Type B pancreatic cell (in vitro differentiated cells): ENCODE measurements around the gene PNMA6F. TPM values are rescaled to one million over a fixed set of nuclear protein-coding genes. Genes with fewer than 3 reads are reported as not detected.

Experiments used
- DNase-seq: peaks from one replicate; pipeline ENCODE4 v3.0.0; 2021; ENCODE audit warnings: mixed read lengths; ENCODE audit not compliant: unreplicated experiment; ENCODE audit errors: extremely low spot score
- H3K27ac Mint-ChIP-seq: 2 replicates; pipeline ENCODE4 v1.8.0; 2021; ENCODE audit warnings: mild to moderate bottlenecking, mixed read lengths
- H3K27me3 Mint-ChIP-seq: 2 replicates; pipeline ENCODE4 v1.8.0; 2021; ENCODE audit warnings: mixed read lengths
- H3K36me3 Mint-ChIP-seq: 2 replicates; pipeline ENCODE4 v1.8.0; 2021; ENCODE audit warnings: mixed read lengths
- H3K4me1 Mint-ChIP-seq: one replicate; pipeline ENCODE4 v1.8.0; 2021; ENCODE audit warnings: mixed read lengths; ENCODE audit not compliant: unreplicated experiment
- H3K4me3 Mint-ChIP-seq: 2 replicates; pipeline ENCODE4 v1.8.0; 2021; ENCODE audit warnings: mild to moderate bottlenecking, mixed read lengths
- H3K9me3 Mint-ChIP-seq: 2 replicates; pipeline ENCODE4 v1.8.0; 2021; ENCODE audit warnings: mixed read lengths
- total RNA-seq: library from RNA; stranded (reverse); gene quantifications from 2 replicates; pipeline ENCODE4 v1.2.1, GENCODE V29; 2021; ENCODE audit warnings: low replicate concordance
- TF ChIP-seq, protein P1 (sequence below): fragments of 200-600 bp; sonication (generic); conservative IDR thresholded peaks from 2 replicates; pipeline ENCODE4 v1.5.0; 2021; ENCODE audit warnings: antibody characterized with exemption, mild to moderate bottlenecking

Gene PNMA6F
- total RNA-seq, 1 donor from 2014 or later: not detected

DNA sequence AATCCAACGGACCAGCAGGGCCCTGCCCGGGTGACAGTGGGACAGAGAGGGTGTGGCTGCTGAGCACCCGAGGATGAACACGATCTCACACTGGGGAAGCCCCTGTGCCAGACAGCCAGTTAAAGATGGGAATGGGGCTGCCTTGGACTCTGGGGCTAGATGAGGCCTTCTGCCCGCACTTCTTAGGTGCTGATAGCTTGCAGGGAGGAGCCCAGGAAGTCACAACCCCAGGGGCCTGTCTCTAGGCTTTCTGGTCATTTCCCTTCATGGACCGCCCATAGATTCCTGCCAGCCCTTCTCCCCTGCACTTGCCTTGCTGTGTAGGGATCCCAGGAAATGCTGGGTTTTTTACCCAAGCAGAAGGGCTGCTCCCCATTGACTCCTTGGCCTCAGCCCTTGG lies 18.5 kb upstream of the PNMA6F start:
- Mint-ChIP-seq H3K27ac (no peak overlapping the region), H3K27me3 (no peaks in the 10 kb centered on the region), H3K9me3 (no peaks in the 10 kb centered on the region), H3K4me1 (no peaks in the 10 kb centered on the region), H3K36me3 (peaks cover 31% of the 10 kb centered on the region), H3K4me3 (no peak overlapping the region)
- TF ChIP-seq, protein P1, sequence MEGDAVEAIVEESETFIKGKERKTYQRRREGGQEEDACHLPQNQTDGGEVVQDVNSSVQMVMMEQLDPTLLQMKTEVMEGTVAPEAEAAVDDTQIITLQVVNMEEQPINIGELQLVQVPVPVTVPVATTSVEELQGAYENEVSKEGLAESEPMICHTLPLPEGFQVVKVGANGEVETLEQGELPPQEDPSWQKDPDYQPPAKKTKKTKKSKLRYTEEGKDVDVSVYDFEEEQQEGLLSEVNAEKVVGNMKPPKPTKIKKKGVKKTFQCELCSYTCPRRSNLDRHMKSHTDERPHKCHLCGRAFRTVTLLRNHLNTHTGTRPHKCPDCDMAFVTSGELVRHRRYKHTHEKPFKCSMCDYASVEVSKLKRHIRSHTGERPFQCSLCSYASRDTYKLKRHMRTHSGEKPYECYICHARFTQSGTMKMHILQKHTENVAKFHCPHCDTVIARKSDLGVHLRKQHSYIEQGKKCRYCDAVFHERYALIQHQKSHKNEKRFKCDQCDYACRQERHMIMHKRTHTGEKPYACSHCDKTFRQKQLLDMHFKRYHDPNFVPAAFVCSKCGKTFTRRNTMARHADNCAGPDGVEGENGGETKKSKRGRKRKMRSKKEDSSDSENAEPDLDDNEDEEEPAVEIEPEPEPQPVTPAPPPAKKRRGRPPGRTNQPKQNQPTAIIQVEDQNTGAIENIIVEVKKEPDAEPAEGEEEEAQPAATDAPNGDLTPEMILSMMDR: no peak
- no peak for DNase-seq

DNA sequence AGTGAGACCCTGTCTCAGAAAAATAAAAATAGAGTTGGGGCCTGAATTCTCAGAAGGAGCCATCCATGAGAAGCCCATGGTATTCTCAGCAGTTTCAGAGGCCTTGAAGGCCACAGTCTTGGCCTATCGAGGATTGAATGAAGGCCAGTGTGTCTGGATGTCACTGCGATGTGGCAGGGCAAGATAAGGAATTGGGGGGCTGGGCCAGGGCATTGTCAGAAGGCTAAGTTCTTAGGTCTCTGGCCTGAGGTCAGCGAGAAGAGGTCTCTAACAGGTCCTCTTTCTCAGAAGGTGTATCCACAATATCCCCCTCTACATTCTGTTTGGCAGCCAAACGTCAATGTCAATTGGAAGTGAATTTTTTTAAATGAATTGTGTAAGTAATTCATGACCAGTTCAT lies 18.1 kb upstream of the PNMA6F start:
- Mint-ChIP-seq H3K27ac (no peak overlapping the region), H3K27me3 (no peaks in the 10 kb centered on the region), H3K4me1 (no peaks in the 10 kb centered on the region), H3K9me3 (no peaks in the 10 kb centered on the region), H3K36me3 (peaks cover 31% of the 10 kb centered on the region), H3K4me3 (no peak overlapping the region)
- TF ChIP-seq, protein P1: no peak
- no peak for DNase-seq

DNA sequence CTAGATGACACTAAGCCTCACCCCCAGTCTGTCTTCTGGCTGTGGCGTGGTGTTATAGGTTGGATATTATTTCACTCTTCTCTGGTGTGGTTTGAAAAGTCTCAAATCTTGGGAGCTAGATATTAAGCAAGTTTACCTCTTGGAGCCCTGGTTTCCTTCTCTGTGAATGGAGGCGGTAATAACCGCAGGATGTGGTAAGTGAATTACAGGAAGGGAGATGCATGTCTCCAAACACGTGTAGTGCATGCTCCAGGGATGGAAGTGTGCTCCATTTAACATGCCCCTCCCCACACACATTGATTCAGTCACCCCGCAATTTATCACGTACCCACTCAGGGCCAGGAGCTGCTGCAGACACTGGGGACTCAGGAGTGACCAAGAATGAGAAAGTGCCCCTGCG lies 17.3 kb upstream of the PNMA6F start:
- TF ChIP-seq, protein P1: no peak
- Mint-ChIP-seq H3K36me3 (peaks cover 29% of the 10 kb centered on the region), H3K27ac (no peak overlapping the region), H3K27me3 (no peaks in the 10 kb centered on the region), H3K9me3 (no peaks in the 10 kb centered on the region), H3K4me1 (no peaks in the 10 kb centered on the region), H3K4me3 (no peak overlapping the region)
- no peak for DNase-seq

DNA sequence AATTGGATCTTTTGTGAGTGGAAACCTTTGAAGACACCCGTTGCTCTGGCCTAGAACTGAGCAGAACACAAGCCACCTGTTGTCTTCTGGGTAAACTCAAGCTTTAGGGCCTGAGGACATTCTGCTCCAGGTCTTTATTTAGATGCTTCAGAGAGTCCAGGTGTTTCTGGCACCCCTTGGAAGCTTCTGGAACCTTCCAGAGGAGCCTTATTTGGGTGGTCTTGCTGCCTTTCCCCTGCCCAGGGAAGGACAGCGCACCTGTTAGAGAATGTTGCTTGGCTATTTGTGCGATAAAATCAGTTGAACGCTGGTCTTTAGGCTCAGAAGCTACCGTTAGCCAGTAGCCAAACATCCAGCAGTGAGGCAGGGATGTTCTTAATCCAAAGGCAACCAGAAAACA lies 15.4 kb upstream of the PNMA6F start:
- Mint-ChIP-seq H3K27me3 (no peaks in the 10 kb centered on the region), H3K9me3 (no peaks in the 10 kb centered on the region), H3K4me1 (peaks cover 4% of the 10 kb centered on the region), H3K27ac (no peak overlapping the region), H3K4me3 (no peak overlapping the region), H3K36me3 (peaks cover 23% of the 10 kb centered on the region)
- no peak for DNase-seq
- TF ChIP-seq, protein P1: no peak

DNA sequence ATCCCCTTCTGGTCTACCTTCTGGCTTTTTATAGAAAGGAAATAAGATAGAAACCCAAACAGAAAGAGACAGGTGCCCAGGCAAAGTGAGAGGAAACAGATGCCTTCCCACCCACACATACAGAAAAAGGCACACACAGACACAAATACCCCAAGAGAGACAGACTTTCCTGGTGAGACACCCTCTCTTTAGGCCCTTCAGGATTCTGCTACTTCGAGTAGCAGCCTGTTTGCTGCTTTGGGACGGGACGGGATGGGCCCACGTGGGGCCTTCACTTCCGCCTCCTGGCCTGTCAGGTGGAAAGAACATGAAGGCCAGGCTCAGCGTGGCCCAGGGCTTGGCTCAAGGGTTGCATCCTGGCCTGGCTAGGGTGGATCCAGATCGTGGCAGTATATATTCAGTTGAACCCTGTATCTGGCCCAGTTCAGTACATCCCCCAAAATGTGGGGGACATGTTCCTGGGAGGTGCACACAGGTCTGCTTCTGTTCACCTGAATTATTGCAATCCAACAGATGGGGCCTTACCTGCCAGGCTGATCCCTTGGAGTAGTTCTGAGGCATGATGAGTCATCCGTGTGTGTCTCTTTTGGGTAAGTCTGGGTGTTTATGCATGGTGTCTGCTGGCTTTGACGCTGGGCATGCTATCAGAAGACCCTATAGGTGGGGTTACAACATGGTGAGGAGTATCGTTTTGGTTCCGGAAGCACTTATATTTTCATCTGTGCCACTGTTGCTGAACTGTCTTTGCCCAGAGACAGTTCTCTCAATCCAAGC lies 14.7 kb upstream of the PNMA6F start:
- Mint-ChIP-seq H3K27me3 (no peaks in the 10 kb centered on the region), H3K27ac (no peak overlapping the region), H3K9me3 (no peaks in the 10 kb centered on the region), H3K4me1 (peaks cover 4% of the 10 kb centered on the region), H3K36me3 (peaks cover 17% of the 10 kb centered on the region), H3K4me3 (peak overlapping the region; percentile 88)
- no peak for DNase-seq
- TF ChIP-seq, protein P1: no peak
